Activated naive CD8-positive, alpha-beta T cell (primary cell): ENCODE measurements around the gene NAT9.

Source experiments
- H3K27ac Mint-ChIP-seq: one replicate; pipeline ENCODE4 v1.8.0; 2021; ENCODE audit warnings: mixed read lengths
- H3K27me3 Mint-ChIP-seq: one replicate; pipeline ENCODE4 v1.8.0; 2021; ENCODE audit warnings: mixed read lengths
- H3K36me3 Mint-ChIP-seq: one replicate; pipeline ENCODE4 v1.8.0; 2021; ENCODE audit warnings: mixed read lengths
- H3K4me1 Mint-ChIP-seq: one replicate; pipeline ENCODE4 v1.8.0; 2021; ENCODE audit warnings: low read depth, mixed read lengths
- H3K4me3 Mint-ChIP-seq: one replicate; pipeline ENCODE4 v1.8.0; 2021; ENCODE audit warnings: mild to moderate bottlenecking, mixed read lengths
- H3K9me3 Mint-ChIP-seq: one replicate; pipeline ENCODE4 v1.8.0; 2021; ENCODE audit warnings: low read depth, mixed read lengths

NAT9 gene

GRCh38 chr17:74729368-74729767 lies 46.8 kb downstream of the NAT9 start:
- no peaks in the 10 kb centered on the region for H3K36me3 Mint-ChIP-seq
- H3K4me3 Mint-ChIP-seq: no peak overlapping the region
- H3K9me3 Mint-ChIP-seq: no peaks in the 10 kb centered on the region
- H3K27me3 Mint-ChIP-seq: no peaks in the 10 kb centered on the region
- no peak overlapping the region for H3K27ac Mint-ChIP-seq
- peaks cover 9% of the 10 kb centered on the region for H3K4me1 Mint-ChIP-seq

- Mint-ChIP-seq H3K4me3 (no peak overlapping the region), H3K27ac (no peak overlapping the region), H3K36me3 (no peaks in the 10 kb centered on the region), H3K4me1 (peaks cover 9% of the 10 kb centered on the region), H3K27me3 (no peaks in the 10 kb centered on the region), H3K9me3 (no peaks in the 10 kb centered on the region)
Observed at GRCh38 chr17:74728702-74729075, 47.5 kb downstream of the NAT9 start.

GRCh38 chr17:74728033-74728701 lies 48.0 kb downstream of the NAT9 start:
- Mint-ChIP-seq H3K27ac (no peak overlapping the region), H3K4me3 (no peak overlapping the region), H3K9me3 (no peaks in the 10 kb centered on the region), H3K4me1 (peaks cover 9% of the 10 kb centered on the region), H3K27me3 (no peaks in the 10 kb centered on the region), H3K36me3 (no peaks in the 10 kb centered on the region)

- Mint-ChIP-seq H3K4me3 (no peak overlapping the region), H3K27ac (no peak overlapping the region), H3K36me3 (no peaks in the 10 kb centered on the region), H3K9me3 (no peaks in the 10 kb centered on the region), H3K27me3 (no peaks in the 10 kb centered on the region), H3K4me1 (peaks cover under 1% of the 10 kb centered on the region)
Observed at GRCh38 chr17:74725111-74725510, 51.0 kb downstream of the NAT9 start.

GRCh38 chr17:74723891-74724290 lies 52.3 kb downstream of the NAT9 start:
- Mint-ChIP-seq H3K36me3 (no peaks in the 10 kb centered on the region), H3K27ac (no peak overlapping the region), H3K9me3 (no peaks in the 10 kb centered on the region), H3K4me1 (no peaks in the 10 kb centered on the region), H3K4me3 (no peak overlapping the region), H3K27me3 (no peaks in the 10 kb centered on the region)

GRCh38 chr17:74722782-74723181 lies 53.4 kb downstream of the NAT9 start:
- Mint-ChIP-seq H3K27me3 (no peaks in the 10 kb centered on the region), H3K4me1 (no peaks in the 10 kb centered on the region), H3K9me3 (no peaks in the 10 kb centered on the region), H3K4me3 (no peak overlapping the region), H3K36me3 (no peaks in the 10 kb centered on the region), H3K27ac (no peak overlapping the region)
